Hepatocyte (in vitro differentiated cells): Measurements from ENCODE around the gene UGT1A4.

Source experiments
- CTCF ChIP-seq: fragments of 200-600 bp; sonication (generic); IDR thresholded peaks from 2 replicates; pipeline ENCODE4 v1.5.1; 2016; ENCODE audit warnings: antibody characterized with exemption, mild to moderate bottlenecking; ENCODE audit not compliant: poor library complexity
- EZH2phosphoT487 ChIP-seq: fragments of 200-600 bp; sonication (generic); IDR thresholded peaks from one replicate; pipeline ENCODE4 v1.6.1; 2018; ENCODE audit warnings: antibody characterized with exemption, mild to moderate bottlenecking, low read depth, moderate library complexity; ENCODE audit not compliant: unreplicated experiment, severe bottlenecking

- TF ChIP-seq CTCF (no peak), EZH2phosphoT487 (no peak)
Measured at GRCh38 chr2:233671290-233672161, 47.0 kb upstream of the UGT1A4 start, which contains the start of gene UGT1A9.
